Measurements from ENCODE around the gene AUNIP. TPM values are rescaled to one million over a fixed set of nuclear protein-coding genes. Genes with fewer than 3 reads are reported as not detected.

Gene AUNIP
- total RNA-seq, 2 experiments from 2014 or later: 8.8 to 10.3 TPM

- intact Hi-C loops (cut with micrococcal nuclease): no loop called here
Observed at GRCh38 chr1:25818569-25818968, 40.7 kb downstream of the AUNIP start.

GRCh38 chr1:25817840-25818501, 41.3 kb downstream of the AUNIP start:
- DNase-seq: no peak
- peaks cover 7% of the 10 kb centered on the region for H3K36me3 Mint-ChIP-seq (ENCODE audit: low read depth)
- CTCF ChIA-PET: interaction anchor here (2.0 kb wide), 1 partner anchor 330 kb away, joined by 4 read pairs; no protein-coding TSS in a partner anchor

More at GRCh38 chr1:25818569-25818968, 40.7 kb downstream of the AUNIP start:
- Mint-ChIP-seq H3K27me3 (no peaks in the 10 kb centered on the region), H3K36me3 (ENCODE audit: low read depth) (peaks cover 9% of the 10 kb centered on the region), H3K4me1 (ENCODE audit: low read depth) (peaks cover 28% of the 10 kb centered on the region), H3K9me3 (no peaks in the 10 kb centered on the region), H3K27ac (peak overlapping the region; percentile 87), H3K4me3 (peak overlapping the region; percentile 95)
- ChIA-PET POLR2A (interaction anchor here (0.9 to 1.7 kb wide), 5 partner anchors 16 to 201 kb away, joined by 3 to 4 read pairs (median 3); no protein-coding TSS in a partner anchor), CTCF (interaction anchor here (2.0 to 2.2 kb wide), 2 partner anchors 9 to 331 kb away, joined by 4 to 12 read pairs; no protein-coding TSS in a partner anchor)
- DNase-seq: no peak
- no peak for TF ChIP-seq CTCF (IDR thresholded peaks at IDR 0.05)
- ATAC-seq: no peak

GRCh38 chr1:25816112-25816718, 43.0 kb downstream of the AUNIP start:
- no peak for TF ChIP-seq CTCF (IDR thresholded peaks at IDR 0.05)
- Mint-ChIP-seq H3K9me3 (no peaks in the 10 kb centered on the region), H3K27ac (no peak overlapping the region), H3K27me3 (no peaks in the 10 kb centered on the region), H3K36me3 (ENCODE audit: low read depth) (peaks cover 7% of the 10 kb centered on the region), H3K4me1 (ENCODE audit: low read depth) (peaks cover 19% of the 10 kb centered on the region), H3K4me3 (no peak overlapping the region)
- ChIA-PET CTCF (no interaction called here), POLR2A (no interaction called here)
- DNase-seq (no peak), ATAC-seq (no peak)
- intact Hi-C loops (cut with micrococcal nuclease): no loop called here

More at GRCh38 chr1:25817840-25818501, 41.3 kb downstream of the AUNIP start:
- Mint-ChIP-seq H3K27ac (peak overlapping the region; percentile 57), H3K9me3 (no peaks in the 10 kb centered on the region), H3K27me3 (no peaks in the 10 kb centered on the region), H3K4me3 (peak overlapping the region; percentile 95), H3K4me1 (ENCODE audit: low read depth) (peaks cover 27% of the 10 kb centered on the region)
- no peak for TF ChIP-seq CTCF (IDR thresholded peaks at IDR 0.05)
- no peak for ATAC-seq
- POLR2A ChIA-PET: interaction anchor here (1.0 to 1.4 kb wide), 2 partner anchors 15 to 22 kb away, joined by 3 read pairs; no protein-coding TSS in a partner anchor
- intact Hi-C loops (cut with micrococcal nuclease): no loop called here

- Mint-ChIP-seq H3K9me3 (no peaks in the 10 kb centered on the region), H3K27me3 (no peaks in the 10 kb centered on the region), H3K36me3 (ENCODE audit: low read depth) (peaks cover 2% of the 10 kb centered on the region), H3K27ac (no peak overlapping the region), H3K4me1 (ENCODE audit: low read depth) (peaks cover 13% of the 10 kb centered on the region), H3K4me3 (no peak overlapping the region)
- ChIA-PET CTCF (interaction anchor here (1.9 kb wide), 1 partner anchor 15 kb away, joined by 6 read pairs; the partner anchor contains the start of gene SELENON), POLR2A (no interaction called here)
- DNase-seq (no peak), ATAC-seq (no peak)
- intact Hi-C loops (cut with micrococcal nuclease): no loop called here
- TF ChIP-seq CTCF (IDR thresholded peaks at IDR 0.05): no peak
Observed at GRCh38 chr1:25815208-25816111, 43.8 kb downstream of the AUNIP start.
